ENCODE data around the gene VPS33A.

VPS33A gene

GRCh38 chr12:122250536-122250935 lies 15.8 kb downstream of the VPS33A start:
- no peak for DNase-seq (ENCODE audit: low read depth in 3 of 3)

GRCh38 chr12:122250047-122250446 lies 16.2 kb downstream of the VPS33A start:
- DNase-seq (ENCODE audit: low read depth in 3 of 3) = no peak

- DNase-seq (ENCODE audit: low read depth in 3 of 3) = no peak
These were observed 20.7 kb downstream of the VPS33A start for GRCh38 chr12:122245553-122245952.

GRCh38 chr12:122244565-122245371 lies 21.5 kb downstream of the VPS33A start:
- no peak for DNase-seq (ENCODE audit: low read depth in 3 of 3)

GRCh38 chr12:122243965-122244364 lies 22.3 kb downstream of the VPS33A start:
- no peak for DNase-seq (ENCODE audit: low read depth in 3 of 3)

- no peak for DNase-seq (ENCODE audit: low read depth in 3 of 3)
These were observed 27.4 kb downstream of the VPS33A start for GRCh38 chr12:122238861-122239260.

GRCh38 chr12:122235741-122236140 lies 30.6 kb downstream of the VPS33A start:
- DNase-seq (ENCODE audit: low read depth in 3 of 3) = no peak

GRCh38 chr12:122232691-122233090 lies 33.6 kb downstream of the VPS33A start:
- no peak for DNase-seq (ENCODE audit: low read depth in 3 of 3)

- no peak for DNase-seq (ENCODE audit: low read depth in 3 of 3)
These were observed 35.5 kb downstream of the VPS33A start for GRCh38 chr12:122230798-122231197.

- no peak for DNase-seq (ENCODE audit: low read depth in 3 of 3)
These were observed 38.2 kb downstream of the VPS33A start for GRCh38 chr12:122228092-122228491.

- no peak for DNase-seq (ENCODE audit: low read depth in 3 of 3)
These were observed 39.0 kb downstream of the VPS33A start for GRCh38 chr12:122227341-122227740.

- DNase-seq (ENCODE audit: low read depth in 3 of 3) = no peak
These were observed 39.7 kb downstream of the VPS33A start for GRCh38 chr12:122226366-122227125.

GRCh38 chr12:122225683-122226365 lies 40.5 kb downstream of the VPS33A start, which contains the start of gene DIABLO:
Gene DIABLO, minus strand, starts transcription at chr12:122226052. Its CDS starts 38 bp downstream, at chr12:122226014.
- peak; percentile 99 to 100 (median 100) for DNase-seq (ENCODE audit: low read depth in 3 of 3)

GRCh38 chr12:122216445-122216844 lies 49.8 kb downstream of the VPS33A start:
- no peak for DNase-seq (ENCODE audit: low read depth in 3 of 3)

- no peak for DNase-seq (ENCODE audit: low read depth in 3 of 3)
These were observed 50.5 kb downstream of the VPS33A start for GRCh38 chr12:122215771-122216170.

- no peak for DNase-seq (ENCODE audit: low read depth in 3 of 3)
These were observed 58.0 kb downstream of the VPS33A start for GRCh38 chr12:122208073-122208820.

- no peak for DNase-seq (ENCODE audit: low read depth in 3 of 3)
These were observed 58.9 kb downstream of the VPS33A start for GRCh38 chr12:122207391-122207790.

GRCh38 chr12:122206976-122207375 lies 59.3 kb downstream of the VPS33A start:
- DNase-seq (ENCODE audit: low read depth in 3 of 3) = no peak

GRCh38 chr12:122206111-122206881 lies 60.0 kb downstream of the VPS33A start:
- no peak for DNase-seq (ENCODE audit: low read depth in 3 of 3)

GRCh38 chr12:122205053-122205925 lies 61.0 kb downstream of the VPS33A start:
- no peak for DNase-seq (ENCODE audit: low read depth in 3 of 3)

Data from stimulated activated CD4-positive, alpha-beta T cell treated with anti-CD3 and anti-CD28 coated beads, TNF-alpha, amount 100 ng/mL, for 4 hours (primary cell).